Liver (tissue), 9 donors: ENCODE results near the gene PTPRN2. TPM values are rescaled to one million over a fixed set of nuclear protein-coding genes. Genes with fewer than 3 reads are reported as not detected.

Experiments used
- DNase-seq: peaks from one replicate; pipeline ENCODE4 v3.0.0-alpha.2; 2017; ENCODE audit warnings: low spot score
- H3K27ac ChIP-seq, 2 donors: one replicate each; pipeline ENCODE4 v1.7.0; 2013; ENCODE audit warnings: inconsistent platforms in 2 of 2, low read length in 2 of 2, control low read depth in 1 of 2, low read depth in 1 of 2, mild to moderate bottlenecking in 1 of 2
- H3K27me3 ChIP-seq, 4 donors: one replicate each; pipeline versions ENCODE4 v1.6.1 to v1.7.0; 2013; ENCODE audit warnings: low read length in 3 of 4, inconsistent platforms in 1 of 4, mild to moderate bottlenecking in 1 of 4, moderate library complexity in 1 of 4; ENCODE audit not compliant: control insufficient read depth in 4 of 4, insufficient read depth in 4 of 4
- H3K36me3 ChIP-seq, 4 donors: one replicate each; pipeline versions ENCODE4 v1.6.1 to v1.7.0; 2013; ENCODE audit warnings: low read length in 3 of 4, mild to moderate bottlenecking in 3 of 4, low read depth in 1 of 4, moderate library complexity in 1 of 4; ENCODE audit not compliant: control insufficient read depth in 4 of 4, insufficient read depth in 3 of 4
- H3K4me1 ChIP-seq, 4 donors: one replicate each; pipeline versions ENCODE4 v1.6.1 to v1.7.0; 2013; ENCODE audit warnings: low read length in 3 of 4, mild to moderate bottlenecking in 3 of 4, moderate library complexity in 1 of 4; ENCODE audit not compliant: control insufficient read depth in 4 of 4, insufficient read depth in 4 of 4
- H3K4me3 ChIP-seq, 3 donors: one replicate each; pipeline versions ENCODE4 v1.6.1 to v1.7.0; 2013; ENCODE audit warnings: low read length in 3 of 3, control low read depth in 1 of 3, low read depth in 1 of 3, mild to moderate bottlenecking in 1 of 3
- H3K9ac ChIP-seq, 2 donors: one replicate each; pipeline ENCODE4 v1.7.0; 2013; ENCODE audit warnings: low read length in 2 of 2, mild to moderate bottlenecking in 2 of 2, moderate library complexity in 2 of 2, control low read depth in 1 of 2, low read depth in 1 of 2
- H3K9me3 ChIP-seq, 4 donors: one replicate each; pipeline versions ENCODE4 v1.6.1 to v1.7.0; 2013; ENCODE audit warnings: low read length in 3 of 4; ENCODE audit not compliant: control insufficient read depth in 4 of 4
- ATF3 ChIP-seq: IDR thresholded peaks from 2 replicates; pipeline ENCODE4 v1.6.1; 2016; ENCODE audit warnings: antibody characterized with exemption
- CTCF ChIP-seq: fragments of 150-350 bp; IDR thresholded peaks from 2 replicates; pipeline ENCODE4 v1.5.1; 2017; ENCODE audit warnings: improper control_type of control experiment, low read depth, low read length; ENCODE audit not compliant: missing input control
- EGR1 ChIP-seq, 2 donors: IDR thresholded peaks; 2 replicates each; pipeline ENCODE4 v1.6.1; 2016 to 2018; ENCODE audit warnings: antibody characterized with exemption in 2 of 2, low read depth in 2 of 2
- FOXA1 ChIP-seq: IDR thresholded peaks from 2 replicates; pipeline ENCODE4 v1.6.1; 2016; ENCODE audit warnings: antibody characterized with exemption
- FOXA2 ChIP-seq: IDR thresholded peaks from 2 replicates; pipeline ENCODE4 v1.6.1; 2016; ENCODE audit warnings: antibody characterized with exemption
- GABPA ChIP-seq, 2 donors: IDR thresholded peaks in 1 of 2; conservative IDR thresholded peaks in 1 of 2; 2 replicates each; pipeline ENCODE4 v1.6.1; 2016; ENCODE audit warnings: antibody characterized with exemption in 2 of 2, mild to moderate bottlenecking in 1 of 2, moderate library complexity in 1 of 2
- HNF4A ChIP-seq, 2 donors: conservative IDR thresholded peaks; 2 replicates each; pipeline ENCODE4 v1.6.1; 2016; ENCODE audit warnings: antibody characterized with exemption in 2 of 2, mild to moderate bottlenecking in 2 of 2
- HNF4G ChIP-seq: IDR thresholded peaks from 2 replicates; pipeline ENCODE4 v1.6.1; 2016; ENCODE audit warnings: antibody characterized with exemption
- JUND ChIP-seq, 2 donors: IDR thresholded peaks; 2 replicates each; pipeline ENCODE4 v1.6.1; 2016; ENCODE audit warnings: antibody characterized with exemption in 2 of 2
- NR2F2 ChIP-seq: IDR thresholded peaks from 2 replicates; pipeline ENCODE4 v1.6.1; 2016; ENCODE audit warnings: antibody characterized with exemption
- RAD21 ChIP-seq, 2 donors: IDR thresholded peaks; 2 replicates each; pipeline ENCODE4 v1.6.1; 2016; ENCODE audit warnings: antibody characterized with exemption in 2 of 2, mild to moderate bottlenecking in 2 of 2
- REST ChIP-seq: IDR thresholded peaks from 2 replicates; pipeline ENCODE4 v1.6.1; 2016; ENCODE audit warnings: antibody characterized with exemption, mild to moderate bottlenecking
- RXRA ChIP-seq, 2 donors: IDR thresholded peaks; 2 replicates each; pipeline ENCODE4 v1.6.1; 2017 to 2018; ENCODE audit warnings: antibody characterized with exemption in 2 of 2, mild to moderate bottlenecking in 1 of 2
- SP1 ChIP-seq: IDR thresholded peaks from 2 replicates; pipeline ENCODE4 v1.6.1; 2018; ENCODE audit warnings: antibody characterized with exemption, mild to moderate bottlenecking
- TAF1 ChIP-seq: conservative IDR thresholded peaks from 2 replicates; pipeline ENCODE4 v1.6.1; 2016; ENCODE audit warnings: antibody characterized with exemption, mild to moderate bottlenecking
- YY1 ChIP-seq: IDR thresholded peaks from 2 replicates; pipeline ENCODE4 v1.6.1; 2016; ENCODE audit warnings: antibody characterized with exemption, mild to moderate bottlenecking
- ZBTB33 ChIP-seq: IDR thresholded peaks from 2 replicates; pipeline ENCODE4 v1.6.1; 2016; ENCODE audit warnings: antibody characterized with exemption
- WGBS: extraction: QIAGEN DNeasy Blood & Tissue Kit; methylation state at CpG from one replicate; pipeline ENCODE4 v1.1.7; 2013; 5-methylcytosine and 5-hydroxymethylcytosine counted together
- polyA plus RNA-seq, 2 donors: library from polyadenylated mRNA; stranded (reverse) in 1 of 2; unstranded in 1 of 2; fragments of 200-250 nt in 1 of 2; fragments of >200 nt in 1 of 2; fragmentation: Nextera tagmentation in 1 of 2; extraction: Ambion mirVana in 1 of 2; gene quantifications; one replicate each; pipeline versions ENCODE4 v1.2.1 to v1.2.3, GENCODE V29; 2013 to 2015
- total RNA-seq, 2 donors: library from RNA; depleted of rRNA; stranded (reverse); fragments of >200 nt; gene quantifications; one replicate each; pipeline ENCODE4 v1.2.3, GENCODE V29; 2014
- donor health status: healthy.
- donor health status: healthy.
- donor health status: healthy.
- donor health status: healthy.
- donor health status: healthy.

Gene PTPRN2
- total and polyA plus RNA-seq, 4 donors = 0.75 to 1.9 (median 1.1) TPM

GRCh38 chr7:158395780-158396278, 191.8 kb downstream of the PTPRN2 start:
- Histone ChIP-seq H3K4me3 (no peak overlapping the region), H3K27me3 (no peaks in the 10 kb centered on the region), H3K36me3 (no peaks in the 10 kb centered on the region), H3K9ac (no peak overlapping the region), H3K4me1 (no peaks in the 10 kb centered on the region), H3K27ac (no peak overlapping the region), H3K9me3 (no peaks in the 10 kb centered on the region)
- WGBS = 82% methylated on average over 28 of the region's 28 CpGs
- no peak for TF ChIP-seq YY1
- TF ChIP-seq ZBTB33 = no peak
- TF ChIP-seq EGR1 (IDR thresholded peaks at IDR 0.05; ENCODE audit: low read depth in 2 of 2) = no peak
- no peak for TF ChIP-seq GABPA (IDR thresholded peaks at IDR 0.05 in 1 of 2, conservative IDR thresholded peaks at IDR 0.05 in 1 of 2)
- TF ChIP-seq FOXA1 = no peak
- TF ChIP-seq HNF4G = no peak
- no peak for TF ChIP-seq CTCF
- no peak for TF ChIP-seq ATF3
- TF ChIP-seq SP1 = no peak
- no peak for TF ChIP-seq REST
- TF ChIP-seq RAD21 (IDR thresholded peaks at IDR 0.05) = no peak
- TF ChIP-seq JUND (IDR thresholded peaks at IDR 0.05) = no peak
- TF ChIP-seq NR2F2 = no peak
- TF ChIP-seq FOXA2 = no peak
- TF ChIP-seq TAF1 = no peak
- TF ChIP-seq HNF4A (conservative IDR thresholded peaks at IDR 0.05) = no peak
- DNase-seq = no peak

GRCh38 chr7:158395349-158395748, 192.3 kb downstream of the PTPRN2 start:
- TF ChIP-seq FOXA2 (no peak), RXRA (IDR thresholded peaks at IDR 0.05) (no peak)

More at GRCh38 chr7:158395349-158395748, 192.3 kb downstream of the PTPRN2 start:
- no peaks in the 10 kb centered on the region for H3K4me1 ChIP-seq
- no peak overlapping the region for H3K4me3 ChIP-seq
- H3K9me3 ChIP-seq = no peaks in the 10 kb centered on the region
- no peaks in the 10 kb centered on the region for H3K27me3 ChIP-seq
- WGBS = 91% methylated on average over 46 of the region's 46 CpGs
- DNase-seq = no peak
- H3K36me3 ChIP-seq = no peaks in the 10 kb centered on the region
- no peak overlapping the region for H3K9ac ChIP-seq
- H3K27ac ChIP-seq = no peak overlapping the region
